ENCODE data around the gene RBM4. TPM values are rescaled to one million over a fixed set of nuclear protein-coding genes. Genes with fewer than 3 reads are reported as not detected.

RBM4 gene
- total RNA-seq, 3 donors from 2014 or later (not counting 1 experiment from before 2014, with no cell fraction given), result 219 to 241 (median 224) TPM

DNA sequence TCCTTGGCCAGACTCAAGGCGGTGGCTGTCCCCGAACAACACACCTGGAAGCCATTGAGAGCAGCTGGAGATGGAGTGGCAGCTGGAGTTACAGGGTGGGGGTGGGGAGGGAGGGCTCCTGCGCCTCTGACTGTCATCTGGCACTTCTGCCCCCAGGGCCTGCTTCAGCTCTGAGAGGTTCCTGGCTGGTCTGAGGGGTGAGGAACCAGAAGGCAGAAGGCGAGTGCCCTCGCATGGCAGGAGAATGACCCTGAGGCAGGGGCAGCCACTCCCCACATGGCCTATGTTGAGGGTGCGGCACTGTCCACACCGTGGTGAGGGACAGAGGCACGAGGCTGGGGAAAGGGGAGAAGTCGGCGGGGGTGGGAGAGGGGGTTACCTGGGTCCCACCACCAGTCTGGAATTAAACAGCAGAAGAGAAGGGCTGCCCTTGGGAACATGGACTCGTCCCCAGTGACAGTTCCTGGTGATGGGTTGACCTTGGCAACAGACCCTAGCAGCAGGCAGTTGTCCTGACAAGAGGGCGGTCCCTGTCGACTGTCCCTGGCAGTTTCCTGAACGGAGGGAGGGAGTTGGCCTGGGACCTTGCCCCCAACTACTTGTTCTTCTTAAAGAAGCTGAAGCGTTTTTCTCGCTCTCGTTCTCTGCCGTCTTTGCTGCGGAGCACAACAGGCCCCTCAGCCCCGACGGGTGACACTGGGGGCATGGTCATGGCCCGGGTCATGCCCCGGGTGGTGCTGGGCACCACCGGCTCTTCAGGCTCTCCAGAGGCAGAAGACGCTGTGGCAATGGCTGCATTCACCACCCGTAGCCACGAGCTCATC lies 47.0 kb downstream of the RBM4 start:
- Mint-ChIP-seq H3K4me3 (no peak overlapping the region), H3K4me1 (no peaks in the 10 kb centered on the region), H3K27me3 (ENCODE audit: low read depth in 2 of 2) (peaks cover 0 to 3% of the 10 kb centered on the region in 2 donors), H3K36me3 (no peaks in the 10 kb centered on the region), H3K9me3 (no peaks in the 10 kb centered on the region), H3K27ac (no peak overlapping the region)
- Histone ChIP-seq H3K4me1 (ENCODE audit: control insufficient read depth, insufficient read depth, low read length) (no peaks in the 10 kb centered on the region), H3K4me3 (ENCODE audit: low read length) (no peak overlapping the region), H3K9me3 (ENCODE audit: control insufficient read depth, insufficient read depth, low read length) (no peaks in the 10 kb centered on the region), H3K27me3 (ENCODE audit: control insufficient read depth, insufficient read depth, low read length) (no peaks in the 10 kb centered on the region), H3K36me3 (ENCODE audit: control insufficient read depth, insufficient read depth, low read length) (no peaks in the 10 kb centered on the region), H3K27ac (ENCODE audit: low read length) (no peak overlapping the region)
- ATAC-seq, result no peak
- intact Hi-C loops (cut with micrococcal nuclease), result no loop called here
- TF ChIP-seq, protein P1, sequence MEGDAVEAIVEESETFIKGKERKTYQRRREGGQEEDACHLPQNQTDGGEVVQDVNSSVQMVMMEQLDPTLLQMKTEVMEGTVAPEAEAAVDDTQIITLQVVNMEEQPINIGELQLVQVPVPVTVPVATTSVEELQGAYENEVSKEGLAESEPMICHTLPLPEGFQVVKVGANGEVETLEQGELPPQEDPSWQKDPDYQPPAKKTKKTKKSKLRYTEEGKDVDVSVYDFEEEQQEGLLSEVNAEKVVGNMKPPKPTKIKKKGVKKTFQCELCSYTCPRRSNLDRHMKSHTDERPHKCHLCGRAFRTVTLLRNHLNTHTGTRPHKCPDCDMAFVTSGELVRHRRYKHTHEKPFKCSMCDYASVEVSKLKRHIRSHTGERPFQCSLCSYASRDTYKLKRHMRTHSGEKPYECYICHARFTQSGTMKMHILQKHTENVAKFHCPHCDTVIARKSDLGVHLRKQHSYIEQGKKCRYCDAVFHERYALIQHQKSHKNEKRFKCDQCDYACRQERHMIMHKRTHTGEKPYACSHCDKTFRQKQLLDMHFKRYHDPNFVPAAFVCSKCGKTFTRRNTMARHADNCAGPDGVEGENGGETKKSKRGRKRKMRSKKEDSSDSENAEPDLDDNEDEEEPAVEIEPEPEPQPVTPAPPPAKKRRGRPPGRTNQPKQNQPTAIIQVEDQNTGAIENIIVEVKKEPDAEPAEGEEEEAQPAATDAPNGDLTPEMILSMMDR (IDR thresholded peaks at IDR 0.05), result no peak
- DNase-seq, result no peak
- 92% methylated on average over 27 of the region's 27 CpGs for WGBS (ENCODE audit: insufficient coverage)

DNA sequence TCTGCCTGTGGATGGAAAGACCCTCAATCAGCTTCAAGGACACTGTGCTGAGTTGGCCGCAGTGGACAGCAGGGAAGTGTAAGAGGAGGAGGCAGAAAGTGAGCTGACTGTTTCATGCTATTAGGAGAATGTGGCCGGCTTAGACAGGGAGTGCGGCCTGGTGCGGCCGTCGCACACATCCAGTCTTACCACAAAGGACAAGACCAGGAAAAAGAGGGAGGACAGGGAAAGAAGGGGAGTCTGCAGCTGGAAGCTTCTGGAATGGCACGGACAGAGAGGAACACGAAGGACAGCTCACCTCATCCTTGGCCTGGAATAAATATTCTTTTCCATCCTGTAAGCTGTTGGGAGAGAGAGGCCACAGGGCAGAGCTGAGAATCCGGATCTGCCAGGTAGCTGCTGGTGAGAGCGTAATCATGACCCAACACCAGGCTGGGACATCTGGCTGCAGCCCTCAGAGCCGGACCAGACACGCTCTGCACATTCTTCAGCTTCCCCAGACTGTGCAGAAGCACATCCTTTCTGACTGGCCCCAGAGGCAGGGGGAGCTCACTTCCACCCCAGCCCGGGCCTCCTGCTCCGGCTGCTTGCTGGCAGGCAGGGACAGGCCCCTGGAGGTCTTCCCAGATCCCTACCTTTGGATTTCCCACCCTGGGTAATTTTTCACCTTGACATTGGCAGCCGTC lies 47.7 kb downstream of the RBM4 start:
- Histone ChIP-seq H3K9me3 (ENCODE audit: control insufficient read depth, insufficient read depth, low read length) (no peaks in the 10 kb centered on the region), H3K4me3 (ENCODE audit: low read length) (no peak overlapping the region), H3K4me1 (ENCODE audit: control insufficient read depth, insufficient read depth, low read length) (no peaks in the 10 kb centered on the region), H3K27me3 (ENCODE audit: control insufficient read depth, insufficient read depth, low read length) (no peaks in the 10 kb centered on the region), H3K36me3 (ENCODE audit: control insufficient read depth, insufficient read depth, low read length) (no peaks in the 10 kb centered on the region), H3K27ac (ENCODE audit: low read length) (no peak overlapping the region)
- Mint-ChIP-seq H3K4me3 (no peak overlapping the region), H3K27ac (no peak overlapping the region), H3K9me3 (no peaks in the 10 kb centered on the region), H3K4me1 (no peaks in the 10 kb centered on the region), H3K27me3 (ENCODE audit: low read depth in 2 of 2) (peaks cover 0 to 3% of the 10 kb centered on the region in 2 donors), H3K36me3 (no peaks in the 10 kb centered on the region)
- 97% methylated on average over 15 of the region's 15 CpGs for WGBS (ENCODE audit: insufficient coverage)
- TF ChIP-seq, protein P1 (IDR thresholded peaks at IDR 0.05), result no peak
- ATAC-seq (no peak), DNase-seq (no peak)
- intact Hi-C loops (cut with micrococcal nuclease), result no loop called here

DNA sequence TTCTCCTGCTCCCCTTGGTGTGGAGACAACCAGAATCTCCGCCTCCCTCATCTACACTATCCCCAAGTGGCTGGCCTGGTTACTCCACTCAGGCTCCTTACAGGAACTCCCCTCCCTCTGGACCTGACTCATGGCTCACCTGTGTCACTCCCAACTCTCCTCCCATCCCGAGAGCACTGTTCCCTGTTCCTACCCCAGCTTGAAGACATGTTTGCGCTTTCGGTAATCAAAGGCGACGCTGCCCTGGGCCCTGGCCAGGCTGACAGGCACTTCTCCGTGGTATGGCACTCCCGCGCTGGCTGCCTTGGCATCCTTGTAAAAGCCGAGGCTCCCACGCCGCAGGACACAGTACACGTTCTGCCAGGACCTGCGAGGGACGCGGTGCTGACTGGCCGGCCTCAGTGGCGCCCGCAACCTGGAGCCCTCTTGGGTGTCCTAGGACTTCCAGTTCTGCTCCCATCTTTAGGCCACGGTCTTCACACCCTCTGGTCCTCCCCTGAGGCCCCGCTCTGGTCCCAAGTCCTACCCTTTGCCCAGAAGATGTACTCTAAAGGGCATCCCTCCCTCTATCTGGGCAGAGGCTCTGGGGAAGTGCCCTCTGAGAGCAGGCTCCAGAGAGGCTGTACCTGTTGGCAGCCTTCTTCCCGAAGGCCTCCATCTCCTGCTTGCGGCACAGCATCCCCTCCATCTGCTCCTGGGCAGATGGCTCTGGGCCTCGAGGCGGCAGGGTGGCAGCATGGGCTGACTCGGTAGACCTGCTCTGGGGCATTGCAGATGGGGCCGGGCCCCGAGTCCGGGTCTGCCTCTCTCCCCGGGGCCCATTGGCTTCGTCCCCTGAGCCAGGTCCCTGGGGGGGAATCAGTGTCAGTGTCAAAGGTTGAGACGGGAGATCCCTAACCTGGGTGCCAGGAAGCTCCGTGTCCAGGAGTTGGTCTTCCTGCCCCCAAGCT lies 48.6 kb downstream of the RBM4 start:
- TF ChIP-seq, protein P1 (IDR thresholded peaks at IDR 0.05), result no peak
- Histone ChIP-seq H3K36me3 (ENCODE audit: control insufficient read depth, insufficient read depth, low read length) (no peaks in the 10 kb centered on the region), H3K4me1 (ENCODE audit: control insufficient read depth, insufficient read depth, low read length) (no peaks in the 10 kb centered on the region), H3K27ac (ENCODE audit: low read length) (no peak overlapping the region), H3K9me3 (ENCODE audit: control insufficient read depth, insufficient read depth, low read length) (no peaks in the 10 kb centered on the region), H3K27me3 (ENCODE audit: control insufficient read depth, insufficient read depth, low read length) (no peaks in the 10 kb centered on the region), H3K4me3 (ENCODE audit: low read length) (no peak overlapping the region)
- Mint-ChIP-seq H3K27ac (no peak overlapping the region), H3K4me1 (no peaks in the 10 kb centered on the region), H3K4me3 (no peak overlapping the region), H3K27me3 (ENCODE audit: low read depth in 2 of 2) (peaks cover 0 to 3% of the 10 kb centered on the region in 2 donors), H3K9me3 (no peaks in the 10 kb centered on the region), H3K36me3 (no peaks in the 10 kb centered on the region)
- ATAC-seq, result no peak
- intact Hi-C loops (cut with micrococcal nuclease), result no loop called here
- DNase-seq, result no peak
- WGBS (ENCODE audit: insufficient coverage), result 90% methylated on average over 33 of the region's 33 CpGs
